ENCODE data around the gene GRB2.

DNA sequence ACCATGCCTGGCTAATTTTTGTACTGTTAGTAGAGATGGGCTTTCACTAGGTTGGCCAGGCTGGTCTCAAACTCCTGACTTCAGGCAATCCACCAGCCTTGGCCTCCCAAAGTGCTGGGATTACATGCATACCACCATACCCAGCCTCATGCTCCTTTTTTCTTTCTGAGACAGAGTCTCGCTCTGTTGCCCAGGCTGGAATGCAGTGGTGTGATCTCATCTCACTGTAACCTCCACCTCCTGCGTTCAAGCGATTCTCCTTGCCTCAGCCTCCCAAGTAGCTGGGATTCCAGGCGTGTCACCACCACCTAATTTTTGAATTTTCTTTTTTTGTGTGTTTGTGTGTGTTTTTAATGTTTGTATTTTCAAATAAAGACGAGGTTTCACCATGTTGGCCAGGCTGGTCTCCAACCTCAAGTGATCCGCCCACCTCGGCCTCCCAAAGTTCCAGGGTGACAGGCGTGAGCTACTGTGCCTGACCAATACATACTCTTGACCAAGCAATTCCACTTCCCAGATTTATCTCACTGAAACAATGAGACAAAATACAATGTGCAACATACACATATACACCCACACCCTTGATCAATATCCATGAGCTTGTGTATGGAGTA is 5.0 kb downstream of the GRB2 start:
- TF ChIP-seq, protein P1, sequence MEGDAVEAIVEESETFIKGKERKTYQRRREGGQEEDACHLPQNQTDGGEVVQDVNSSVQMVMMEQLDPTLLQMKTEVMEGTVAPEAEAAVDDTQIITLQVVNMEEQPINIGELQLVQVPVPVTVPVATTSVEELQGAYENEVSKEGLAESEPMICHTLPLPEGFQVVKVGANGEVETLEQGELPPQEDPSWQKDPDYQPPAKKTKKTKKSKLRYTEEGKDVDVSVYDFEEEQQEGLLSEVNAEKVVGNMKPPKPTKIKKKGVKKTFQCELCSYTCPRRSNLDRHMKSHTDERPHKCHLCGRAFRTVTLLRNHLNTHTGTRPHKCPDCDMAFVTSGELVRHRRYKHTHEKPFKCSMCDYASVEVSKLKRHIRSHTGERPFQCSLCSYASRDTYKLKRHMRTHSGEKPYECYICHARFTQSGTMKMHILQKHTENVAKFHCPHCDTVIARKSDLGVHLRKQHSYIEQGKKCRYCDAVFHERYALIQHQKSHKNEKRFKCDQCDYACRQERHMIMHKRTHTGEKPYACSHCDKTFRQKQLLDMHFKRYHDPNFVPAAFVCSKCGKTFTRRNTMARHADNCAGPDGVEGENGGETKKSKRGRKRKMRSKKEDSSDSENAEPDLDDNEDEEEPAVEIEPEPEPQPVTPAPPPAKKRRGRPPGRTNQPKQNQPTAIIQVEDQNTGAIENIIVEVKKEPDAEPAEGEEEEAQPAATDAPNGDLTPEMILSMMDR (IDR thresholded peaks at IDR 0.05), result no peak
- TF ChIP-seq EZH2 (IDR thresholded peaks at IDR 0.05; ENCODE audit: borderline replicate concordance, insufficient read depth, low read depth, low read length, poor library complexity, severe bottlenecking), result no peak

Data from B cell (primary cell).